GM10266 (cell line): ENCODE data around the gene TMC4.
"Not testable (repeated sequence)": the region's sequence is repeated elsewhere in the genome, so short reads cannot be mapped to it uniquely, and the experiment has no call there.

Experiments
- DNase-seq: peaks from one replicate; pipeline ENCODE4 v3.0.0; 2012; ENCODE audit errors: extremely low spot score
- CTCF ChIP-seq: IDR thresholded peaks from 2 replicates; pipeline ENCODE4 v1.5.1; 2012; ENCODE audit warnings: mild to moderate bottlenecking, low read depth; ENCODE audit not compliant: control insufficient read depth, insufficient read depth; ENCODE audit errors: missing control alignments

The TMC4 gene

DNA sequence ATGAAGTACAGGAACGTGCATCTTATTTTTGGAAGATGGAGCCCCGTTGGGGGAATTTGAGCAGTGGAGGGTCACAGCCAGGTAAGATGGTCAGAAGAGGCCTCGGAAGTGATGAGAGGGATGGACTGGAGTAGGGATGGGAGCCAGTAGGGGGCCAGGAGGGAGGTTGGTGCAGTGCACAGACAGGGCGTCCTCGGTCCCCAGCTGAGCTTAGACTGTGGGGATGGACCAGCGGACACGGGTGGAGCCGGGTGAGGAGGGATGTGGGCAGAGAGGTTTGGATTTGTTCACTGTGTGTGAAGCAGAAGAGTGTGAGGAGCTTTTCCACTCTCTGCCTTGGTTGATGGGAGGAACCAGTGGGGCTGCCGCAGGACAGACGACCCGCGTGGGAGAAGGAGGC, 38.3 kb upstream of the TMC4 start:
- TF ChIP-seq CTCF: no peak
- no peak for DNase-seq

GRCh38 chr19:54209811-54210494, 37.0 kb upstream of the TMC4 start:
- TF ChIP-seq CTCF: no peak
- peak; percentile 16 for DNase-seq

DNA sequence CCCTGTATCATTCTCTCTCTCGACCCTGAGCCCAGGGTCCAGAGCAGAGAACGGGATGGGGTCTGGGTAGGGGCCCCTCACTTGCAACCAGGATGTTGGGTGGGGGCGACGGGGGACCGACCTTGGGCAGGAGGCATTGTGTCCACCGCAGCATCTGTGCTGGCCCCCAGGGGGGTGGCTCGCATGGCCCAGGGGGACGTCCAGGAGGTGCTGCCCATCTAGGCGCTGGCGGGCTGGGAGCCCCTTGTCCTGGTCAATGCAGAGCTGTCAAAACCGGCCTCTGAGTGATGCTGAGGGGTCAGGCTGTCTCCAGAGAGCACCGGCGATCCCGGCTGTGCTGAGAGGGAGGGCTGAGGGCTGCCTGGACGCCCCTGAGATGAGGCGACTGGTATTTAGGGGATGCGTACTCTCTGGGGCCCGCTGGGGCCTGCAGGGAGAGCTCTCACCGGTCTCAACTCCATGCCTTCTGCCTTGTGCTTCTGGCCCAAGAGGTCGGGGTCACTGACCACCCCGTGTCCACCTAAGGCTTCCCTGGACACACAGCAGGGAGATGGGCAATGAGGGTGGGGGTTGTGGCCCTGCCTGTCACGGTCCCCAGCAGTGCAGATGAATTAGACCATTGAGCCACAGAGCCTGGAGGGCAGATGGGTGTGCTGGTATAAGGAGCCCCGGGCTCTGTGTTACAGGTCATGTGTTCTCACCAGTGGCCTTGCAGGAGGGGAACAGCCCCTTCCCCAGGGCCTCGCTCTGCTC, 36.3 kb upstream of the TMC4 start:
- TF ChIP-seq CTCF: no peak
- DNase-seq: peak; percentile 7

DNA sequence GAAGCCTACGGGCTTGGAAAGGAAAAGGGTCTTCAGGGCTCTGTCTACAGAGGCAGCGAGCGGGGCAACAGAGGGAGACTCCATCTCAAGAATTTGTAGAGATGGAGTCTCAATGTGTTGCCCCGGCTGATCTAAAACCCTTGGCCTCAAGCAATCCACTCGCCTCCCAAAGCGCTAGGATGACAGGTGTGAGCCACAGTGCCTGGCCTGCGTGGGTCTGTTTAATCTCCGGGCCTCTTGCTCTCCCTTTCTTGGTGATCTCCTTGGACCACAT, 35.8 kb upstream of the TMC4 start:
- no peak for DNase-seq
- TF ChIP-seq CTCF: no peak

GRCh38 chr19:54207983-54208783, 35.2 kb upstream of the TMC4 start:
- TF ChIP-seq CTCF: no peak
- DNase-seq: peak; percentile 43

GRCh38 chr19:54207676-54207982, 34.7 kb upstream of the TMC4 start:
- DNase-seq: no peak
- no peak for TF ChIP-seq CTCF

DNA sequence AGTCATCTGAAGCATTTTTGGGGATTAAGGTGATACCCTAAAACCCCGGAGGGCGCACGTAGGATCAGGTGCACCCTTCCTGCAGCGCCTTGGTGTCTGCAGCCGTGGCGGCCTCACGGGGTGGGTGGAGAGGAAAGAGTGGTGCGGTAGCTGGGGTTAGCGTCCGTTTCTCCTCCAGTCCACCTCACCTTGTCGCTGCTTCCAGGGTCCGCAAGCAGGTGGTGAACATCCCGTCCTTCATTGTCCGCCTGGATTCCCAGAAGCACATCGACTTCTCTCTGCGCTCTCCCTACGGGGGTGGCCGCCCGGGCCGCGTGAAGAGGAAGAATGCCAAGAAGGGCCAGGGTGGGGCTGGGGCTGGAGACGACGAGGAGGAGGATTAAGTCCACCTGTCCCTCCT, 34.2 kb upstream of the TMC4 start:
- DNase-seq: not testable (repeated sequence)
